Measurements from ENCODE around the gene HPCAL4. TPM values are rescaled to one million over a fixed set of nuclear protein-coding genes. Genes with fewer than 3 reads are reported as not detected.
A peak's percentile ranks its signal among the peaks of the same experiment; 100 is the strongest.

HPCAL4 gene
- total and polyA plus RNA-seq, 10 of the 15 experiments (the other 5 are each of a cell fraction or from before 2014, with no cell fraction given) = 0.05 to 0.18 (median 0.06) TPM; not detected in 5

GRCh38 chr1:39638965-39639304 lies 52.3 kb downstream of the HPCAL4 start:
- SMC1A ChIA-PET (ENCODE audit: uncharacterized antibody, unreplicated experiment) = no interaction called here
- intact Hi-C loops (cut with micrococcal nuclease; ENCODE audit: unreplicated experiment) = no loop called here
- Histone ChIP-seq H3K79me2 (ENCODE audit: control insufficient read depth, insufficient read depth, low read length) (no peaks in the 10 kb centered on the region), H3K9me3 (replicated peaks; ENCODE audit: control insufficient read depth, insufficient read depth, low read length) (no peaks in the 10 kb centered on the region), H3K4me2 (ENCODE audit: control insufficient read depth, insufficient read depth) (peak overlapping the region; percentile 77), H4K20me1 (ENCODE audit: control insufficient read depth, insufficient read depth) (no peaks in the 10 kb centered on the region), H3K4me3 (peak overlapping the region; percentile 53; the same call in 1 of the 2 replicates), H2AFZ (ENCODE audit: control insufficient read depth, low read depth, low read length) (no peak overlapping the region), H3K27me3 (replicated peaks in 1 of 2; ENCODE audit: control insufficient read depth in 2 of 2, insufficient read depth in 2 of 2, low read length in 1 of 2) (peaks cover 2 to 20% of the 10 kb centered on the region in 2 experiments; a peak in 3 of 4 replicates), H3K36me3 (ENCODE audit: control insufficient read depth in 2 of 2, insufficient read depth in 2 of 2, low read length in 1 of 2) (no peaks in the 10 kb centered on the region), H3K4me1 (ENCODE audit: control insufficient read depth, insufficient read depth, low read length) (no peaks in the 10 kb centered on the region), H3K27ac (ENCODE audit: control insufficient read depth, insufficient read depth) (no peak overlapping the region), H3K9ac (ENCODE audit: control insufficient read depth, insufficient read depth, low read length) (no peak overlapping the region)
- BruUV-seq (replicated peaks) = no TSS peak
- in situ Hi-C loops (cut with MboI) = no loop called here
- DNase-seq (ENCODE audit: low read depth, low spot score) (no peak), ATAC-seq (no peak), FAIRE-seq (no peak)
- POLR2A ChIA-PET = no interaction called here
- RAD21 ChIA-PET (ENCODE audit: unreplicated experiment) = no interaction called here
- CTCF ChIA-PET = no interaction called here
- TF ChIP-seq POU2F2 (IDR thresholded peaks at IDR 0.05; ENCODE audit: borderline replicate concordance, low read depth, low read length) = no peak
- no peak for TF ChIP-seq ZBTB4 (CRISPR knock-in tag; IDR thresholded peaks at IDR 0.05)
- no peak for TF ChIP-seq ETV6 (conservative IDR thresholded peaks at IDR 0.05 in 1 of 2, IDR thresholded peaks at IDR 0.05 in 1 of 2; ENCODE audit: borderline replicate concordance in 1 of 2, low read depth in 1 of 2)
- TF ChIP-seq ATF2 (IDR thresholded peaks at IDR 0.05; ENCODE audit: low read length) = no peak
- no peak for TF ChIP-seq RCOR1 (conservative IDR thresholded peaks at IDR 0.05; ENCODE audit: low read depth, low read length)
- WGBS (ENCODE audit: insufficient coverage, insufficient replicate concordance, low lambda C conversion rate, missing lambda C conversion rate) = 67% methylated on average over 3 of the region's 3 CpGs

Data from GM12878 (cell line).